ENCODE data around the gene TAS2R40.

The TAS2R40 gene

DNA sequence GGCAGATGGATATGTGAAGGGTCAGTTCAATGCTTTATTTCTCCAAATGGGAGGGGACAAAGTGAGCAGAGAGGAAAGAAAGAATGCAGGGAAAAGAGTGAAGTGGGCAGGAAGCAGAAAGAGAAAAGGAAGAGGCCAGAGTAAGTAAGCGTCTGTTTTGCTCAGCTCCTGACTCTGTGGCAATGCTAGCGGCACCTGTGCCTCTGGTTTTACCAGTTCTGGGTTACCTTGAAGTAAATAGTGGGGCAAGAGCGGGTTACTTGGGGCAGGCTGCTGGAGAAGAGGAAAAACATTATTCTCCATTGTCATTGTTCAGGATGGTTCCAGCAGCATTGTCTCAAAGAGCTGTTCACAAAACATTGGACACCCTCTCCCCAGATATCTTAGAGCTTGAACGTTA is 1.9 kb downstream of the TAS2R40 start:
- DNase-seq (ENCODE audit: low spot score): no peak

DNA sequence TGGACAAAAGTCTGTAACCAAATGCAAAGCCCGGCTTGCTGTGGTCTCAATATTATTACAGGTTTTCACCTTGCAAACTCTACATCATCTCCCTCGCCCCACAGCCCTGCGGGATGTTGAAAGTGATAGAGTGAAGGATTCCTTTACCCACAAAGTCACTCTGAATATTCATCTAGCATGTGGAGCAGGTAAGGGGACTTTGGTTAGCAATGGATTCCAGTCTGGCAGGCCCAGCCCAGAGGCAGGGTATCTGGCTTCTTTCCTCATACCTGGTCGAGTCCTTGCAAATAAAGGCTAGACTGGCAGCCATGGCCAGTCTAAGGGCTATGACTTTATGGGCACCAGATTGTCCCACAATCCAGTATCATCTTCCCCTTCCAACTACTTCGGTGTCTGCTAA is 3.2 kb downstream of the TAS2R40 start:
- DNase-seq (ENCODE audit: low spot score): no peak

DNA sequence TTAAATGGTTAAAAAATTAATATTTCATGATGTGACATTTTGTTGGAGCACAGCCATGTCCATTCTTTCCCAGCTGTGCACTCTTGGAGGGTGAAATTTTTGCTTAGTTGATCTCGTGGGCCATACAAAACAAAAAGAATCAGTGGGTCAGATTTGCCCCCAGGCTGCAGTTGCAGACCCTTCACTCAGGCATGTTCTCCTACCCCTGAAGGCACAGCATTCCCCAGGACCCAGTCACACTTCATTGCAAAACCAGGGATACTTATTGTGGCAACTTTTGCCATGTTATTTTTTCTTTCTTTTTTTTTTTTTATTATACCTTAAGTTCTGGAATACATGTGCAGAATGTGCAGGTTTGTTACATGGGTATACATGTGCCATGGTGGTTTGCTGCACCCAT is 6.0 kb downstream of the TAS2R40 start:
- no peak for DNase-seq (ENCODE audit: low spot score)

DNA sequence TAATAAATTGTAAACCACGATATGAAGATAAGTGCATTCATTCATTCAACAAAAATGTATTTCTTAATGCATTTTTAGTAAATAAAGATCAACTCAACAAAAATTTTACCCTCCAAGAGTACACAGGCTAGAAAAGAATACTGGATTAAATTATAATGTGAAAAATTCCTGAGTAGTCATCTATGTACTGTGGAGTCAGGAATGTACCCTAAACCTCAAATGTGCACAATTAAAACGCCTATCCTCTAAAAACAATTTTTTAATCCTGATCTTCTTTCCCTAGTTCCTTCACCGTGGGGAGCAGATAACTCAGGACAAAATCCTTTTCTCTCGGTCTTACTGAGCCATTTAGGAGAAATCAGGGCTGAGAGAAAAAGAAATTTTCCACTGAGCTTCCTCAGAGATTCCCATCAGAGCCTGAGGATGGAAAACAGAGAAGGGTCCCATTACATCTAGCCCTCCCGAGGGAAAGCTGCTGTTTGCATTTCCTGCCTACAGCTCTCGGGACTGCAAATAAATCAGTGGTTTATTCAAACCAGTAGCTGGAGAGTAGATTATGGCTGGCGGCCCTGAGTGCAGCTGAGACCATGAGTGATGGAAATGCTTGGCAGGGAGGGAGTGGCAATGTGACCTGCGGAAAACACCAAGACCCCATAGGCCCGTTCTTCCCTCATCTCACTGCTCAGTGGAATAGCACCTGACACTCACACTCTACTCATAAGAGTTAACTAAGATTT is 7.4 kb downstream of the TAS2R40 start:
- no peak for DNase-seq (ENCODE audit: low spot score)

DNA sequence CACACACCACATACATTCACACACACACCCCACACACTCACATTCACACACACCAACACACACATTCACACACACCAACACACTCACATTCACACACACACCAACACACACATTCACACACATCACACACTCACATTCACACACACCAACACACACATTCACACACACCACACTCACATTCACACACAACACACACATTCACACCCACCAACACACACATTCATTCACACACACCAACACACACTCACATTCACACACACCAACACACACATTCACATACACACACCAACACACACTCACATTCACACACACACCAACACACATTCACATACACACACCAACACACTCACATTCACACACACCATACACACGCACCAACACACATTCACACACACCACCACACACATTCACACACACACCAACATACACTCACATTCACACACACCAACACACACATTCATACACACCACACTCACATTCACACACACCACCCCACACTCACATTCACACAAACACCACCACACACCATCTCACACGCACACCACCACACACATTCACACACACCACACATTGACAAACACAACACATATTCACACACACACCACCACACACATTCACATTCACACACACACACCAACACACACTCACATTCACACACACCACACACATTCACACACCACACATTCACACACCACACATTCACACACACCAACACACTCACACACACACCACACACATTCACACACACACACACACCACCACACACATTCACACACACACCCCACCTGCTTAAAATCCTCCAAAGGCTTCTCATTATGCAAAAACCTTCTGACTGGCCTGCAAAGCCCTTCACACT is 9.0 kb downstream of the TAS2R40 start:
- no peak for DNase-seq (ENCODE audit: low spot score)

DNA sequence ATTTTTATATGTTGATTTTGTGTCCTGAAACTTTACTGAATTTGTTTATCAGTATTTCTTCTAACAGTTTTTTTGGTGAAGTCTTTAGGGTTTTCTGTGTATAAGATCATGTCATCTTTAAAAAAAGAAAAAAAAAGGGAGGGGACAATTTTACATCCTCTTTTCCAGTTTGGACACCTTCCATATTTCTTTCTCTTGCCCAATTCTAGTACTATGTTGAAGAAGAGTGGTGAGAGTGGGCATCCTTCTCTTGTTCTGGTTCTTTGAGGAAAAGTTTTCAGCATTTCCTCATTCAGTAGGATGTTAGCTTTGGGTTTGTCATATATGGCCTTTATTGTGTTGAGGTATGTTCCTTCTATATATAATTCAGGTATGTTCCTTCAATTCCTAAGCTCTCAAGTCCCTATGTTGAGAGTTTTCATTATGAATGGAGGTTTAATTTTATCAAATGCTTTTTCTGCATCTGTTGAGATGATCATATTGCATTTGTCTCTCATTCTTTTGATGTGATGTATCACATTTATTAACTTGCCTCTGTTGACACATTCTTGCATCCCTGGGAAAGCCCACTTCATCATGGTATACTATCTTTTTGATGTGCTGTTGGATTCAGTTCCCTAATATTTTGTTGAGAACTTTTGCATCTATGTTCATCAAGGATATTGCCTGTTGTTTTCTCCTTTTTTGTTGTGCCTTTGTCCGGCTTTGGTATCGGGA is 12.1 kb downstream of the TAS2R40 start:
- no peak for DNase-seq (ENCODE audit: low spot score)

DNA sequence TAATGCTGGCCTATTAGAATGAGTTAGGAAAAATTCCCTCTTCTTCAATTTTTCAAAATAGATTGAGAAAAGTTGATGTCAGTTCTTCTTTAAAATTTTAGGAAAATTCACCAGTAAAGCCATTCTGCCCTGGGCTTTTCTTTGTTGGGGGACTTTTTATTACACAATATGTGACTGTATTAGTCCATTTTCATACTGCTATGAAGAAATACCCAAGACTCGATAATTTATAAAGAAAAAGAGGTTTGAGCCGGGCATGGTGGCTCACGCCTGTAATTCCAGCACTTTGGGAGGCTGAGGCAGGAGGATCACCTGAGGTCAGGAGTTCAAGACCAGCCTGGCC is 12.7 kb downstream of the TAS2R40 start:
- DNase-seq (ENCODE audit: low spot score): no peak

DNA sequence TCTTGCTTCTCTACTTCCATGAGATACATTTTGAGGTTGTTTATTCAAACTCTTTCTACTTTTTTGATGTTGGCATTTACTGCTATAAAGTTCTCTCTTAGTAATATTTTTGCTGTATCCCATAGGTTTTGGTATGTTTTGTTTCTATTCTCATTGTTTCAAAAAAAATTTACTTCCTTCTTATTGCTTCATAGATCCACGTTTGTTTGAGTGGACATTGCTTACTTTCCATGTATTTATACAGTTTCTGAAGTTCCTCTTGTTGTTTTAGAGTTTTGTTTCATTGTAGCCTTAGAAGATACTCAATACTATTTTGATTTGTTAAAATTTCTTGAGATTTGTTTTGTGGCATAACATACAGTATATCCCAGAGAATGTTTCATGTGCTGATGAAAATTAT is 13.7 kb downstream of the TAS2R40 start:
- no peak for DNase-seq (ENCODE audit: low spot score)

DNA sequence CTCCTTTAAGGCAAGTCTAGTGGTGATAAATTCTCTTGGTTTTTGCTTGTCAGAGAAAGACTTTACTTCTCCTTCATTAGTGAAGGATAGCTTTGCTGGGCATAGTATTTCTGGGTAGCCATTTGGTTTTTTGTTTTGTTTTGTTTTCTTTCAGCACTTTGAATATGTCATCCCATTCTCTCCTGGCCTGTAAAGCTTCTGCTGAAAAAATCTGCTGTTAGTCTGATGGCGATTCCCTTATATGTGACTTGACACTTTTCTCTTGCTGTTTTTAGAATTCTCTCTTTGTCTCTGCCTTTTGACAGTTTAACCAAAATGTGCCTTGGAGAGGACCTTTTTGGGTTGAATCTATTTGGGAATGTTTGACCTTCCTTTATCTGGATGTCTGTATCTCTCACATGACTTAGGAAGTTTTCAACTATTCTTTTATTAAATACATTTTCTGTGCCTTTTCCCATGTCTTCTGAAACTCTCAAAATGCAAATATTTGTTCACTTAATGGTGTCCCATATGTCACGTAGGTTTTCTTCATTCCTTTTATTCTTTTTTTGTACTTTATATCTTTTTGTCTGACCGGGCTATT is 14.7 kb downstream of the TAS2R40 start:
- DNase-seq (ENCODE audit: low spot score): no peak

DNA sequence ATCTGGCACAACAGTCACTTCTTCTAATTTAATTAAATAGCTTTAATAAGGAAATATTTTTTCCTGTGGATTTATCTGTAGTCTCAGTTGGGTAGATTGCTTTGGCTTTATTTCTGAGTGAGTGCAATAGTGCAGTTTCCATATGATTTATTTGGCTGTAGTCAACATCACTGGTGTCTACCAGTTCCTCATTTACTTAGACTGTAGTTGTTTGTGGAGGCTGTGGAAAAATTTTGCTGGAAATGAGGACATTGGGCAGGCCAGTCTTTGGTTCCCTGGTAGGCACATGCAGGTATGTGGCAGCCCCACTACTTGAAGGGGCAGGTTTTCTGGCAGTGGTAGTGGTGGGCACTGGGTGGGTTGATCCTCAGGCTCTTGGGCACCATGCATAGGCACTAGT is 15.5 kb downstream of the TAS2R40 start:
- no peak for DNase-seq (ENCODE audit: low spot score)

DNA sequence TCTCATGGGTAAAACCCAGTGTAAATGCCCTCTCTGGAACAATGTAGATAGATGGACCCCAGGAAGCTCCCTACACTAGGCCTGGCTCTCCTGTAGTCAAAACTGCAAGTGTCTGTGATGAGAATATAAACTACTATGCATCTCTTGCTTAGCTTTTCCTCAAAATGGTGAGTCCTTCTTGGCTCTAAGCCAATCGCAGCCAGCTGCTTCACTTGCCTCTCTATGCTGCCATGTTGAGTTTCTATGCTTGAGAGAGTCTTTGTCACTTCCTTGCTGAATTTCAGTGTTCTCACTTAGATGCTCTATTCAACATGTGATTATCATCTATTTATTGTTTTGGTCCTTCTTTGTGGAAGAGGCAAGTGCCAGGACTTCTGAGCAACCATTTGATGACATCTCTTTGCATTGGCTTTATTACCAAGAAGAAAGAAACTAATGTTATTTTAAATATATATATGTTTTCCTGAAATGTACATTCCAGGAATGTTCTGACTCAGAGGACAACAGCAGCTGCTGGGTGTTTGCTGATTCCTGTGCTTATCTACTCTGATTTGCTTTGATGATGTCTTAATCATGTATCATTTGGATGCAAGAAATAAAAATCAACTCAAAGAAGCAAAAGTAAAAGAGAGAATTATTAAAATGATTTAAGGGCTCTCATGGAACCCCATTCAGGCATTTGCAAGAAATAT is 16.6 kb downstream of the TAS2R40 start:
- no peak for DNase-seq (ENCODE audit: low spot score)

DNA sequence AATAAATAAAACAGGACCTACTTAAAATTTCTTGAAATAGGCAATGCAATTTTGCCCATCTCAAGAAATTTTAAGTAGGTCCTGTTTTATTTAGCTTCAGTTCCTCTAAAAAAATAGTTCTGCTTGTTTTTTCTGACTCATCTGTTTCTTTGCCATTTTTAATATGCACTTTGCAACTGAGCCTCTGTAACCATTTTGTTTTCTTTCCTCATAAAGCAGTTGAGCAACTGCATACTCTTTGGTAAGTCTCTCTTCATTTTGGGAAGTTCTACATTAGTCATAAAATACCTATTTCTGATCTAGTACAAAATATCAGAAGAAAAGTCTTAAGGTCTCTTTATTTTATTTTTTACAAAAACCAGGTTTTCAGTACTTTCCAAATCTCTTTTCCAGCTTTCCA is 18.0 kb downstream of the TAS2R40 start:
- DNase-seq (ENCODE audit: low spot score): no peak

DNA sequence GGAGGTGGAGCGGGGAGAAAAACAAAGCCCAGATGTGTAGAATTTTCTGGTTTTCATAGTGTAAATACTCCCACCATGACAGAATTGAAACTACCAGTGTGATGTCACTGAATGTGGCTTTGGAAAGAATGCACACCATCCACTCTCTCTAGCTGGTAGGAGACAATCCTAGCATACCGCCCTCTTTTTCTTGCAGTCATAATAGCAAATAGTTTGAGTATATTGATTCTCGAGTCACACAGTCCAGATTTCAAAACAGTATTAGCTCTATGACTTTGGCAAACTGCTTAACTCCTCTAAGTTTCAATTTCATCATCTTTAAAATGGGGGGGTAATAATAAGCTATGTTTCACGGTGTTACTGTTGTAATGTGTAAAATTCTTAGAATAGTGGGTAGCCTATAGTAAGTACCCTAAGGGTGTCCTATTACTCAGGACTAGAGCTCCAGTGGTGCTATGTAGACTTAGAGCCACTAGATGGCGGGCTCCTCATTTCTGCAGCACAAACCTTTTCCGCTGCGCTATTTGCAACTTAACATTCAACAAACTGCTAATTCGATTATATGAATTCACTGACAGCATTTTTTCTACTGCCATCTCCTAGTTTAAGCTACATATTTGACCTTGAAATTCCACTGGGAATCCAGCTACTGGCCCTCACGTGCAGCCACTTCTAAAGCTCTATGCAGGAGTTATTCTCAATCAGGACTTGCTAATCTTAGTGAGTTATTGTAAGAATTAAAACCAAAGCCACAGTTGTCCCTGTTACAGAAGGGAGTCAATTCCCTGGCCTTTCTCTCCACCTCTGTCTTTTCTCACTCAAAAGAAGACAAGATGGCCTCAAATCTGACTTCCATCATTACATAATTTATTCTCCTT is 18.7 kb downstream of the TAS2R40 start:
- peak; percentile 79 for DNase-seq (ENCODE audit: low spot score)

DNA sequence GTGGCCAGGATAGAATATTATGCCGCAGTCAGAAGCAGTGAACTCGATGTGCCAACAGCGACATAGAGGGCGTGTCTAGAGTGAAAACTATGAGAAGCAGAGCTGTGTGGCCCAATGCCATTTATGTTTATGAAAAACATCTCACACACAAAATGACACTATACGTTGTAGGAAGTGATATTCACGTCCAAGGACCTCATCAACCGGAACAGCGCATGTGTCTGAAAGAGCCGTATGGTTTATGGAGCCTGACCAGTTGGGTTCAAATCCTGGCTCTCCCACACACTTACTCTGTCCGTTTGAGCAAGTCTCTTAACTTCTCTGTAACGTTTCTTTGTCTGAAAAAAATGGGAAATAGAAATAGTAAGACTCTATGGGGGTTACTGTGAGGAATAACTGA is 20.5 kb downstream of the TAS2R40 start:
- DNase-seq (ENCODE audit: low spot score): no peak

DNA sequence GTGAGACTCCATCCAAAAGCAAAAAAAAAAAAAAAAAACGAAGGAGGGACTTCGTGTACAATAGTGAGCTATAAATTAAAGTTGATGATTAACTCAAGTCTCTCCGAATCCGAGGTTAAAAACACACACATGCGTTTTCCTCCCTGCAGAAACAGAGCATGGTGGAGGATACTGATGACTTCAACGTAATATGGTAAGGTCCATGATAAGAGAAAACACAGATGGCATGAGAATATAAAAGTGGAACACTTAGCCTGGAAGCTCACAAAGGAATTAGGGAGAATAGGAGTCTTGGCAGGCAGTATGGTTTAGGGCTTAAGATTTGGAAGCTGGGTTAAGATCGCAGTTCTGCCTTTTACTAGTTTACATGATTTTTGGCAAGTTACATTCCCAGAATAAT is 21.3 kb downstream of the TAS2R40 start:
- DNase-seq (ENCODE audit: low spot score): no peak

DNA sequence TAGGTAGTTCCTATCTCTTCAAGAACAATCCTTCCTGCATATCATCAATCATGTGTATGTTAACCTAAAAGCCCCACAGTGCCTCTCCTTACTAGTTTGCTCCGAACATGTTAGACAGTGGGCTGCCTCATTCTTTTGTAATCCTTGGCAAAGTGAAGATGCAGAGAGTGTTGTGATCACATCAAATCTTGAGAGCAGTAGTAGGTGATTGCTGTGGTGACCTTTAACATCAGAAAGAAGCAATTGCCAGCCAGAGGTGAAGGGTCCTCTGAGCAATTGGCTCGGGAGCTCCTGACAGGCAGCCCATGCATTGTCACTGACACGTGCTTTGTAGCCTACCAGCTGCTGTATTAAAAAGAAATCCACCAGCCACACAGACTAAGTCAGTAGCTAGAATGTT is 21.8 kb downstream of the TAS2R40 start:
- no peak for DNase-seq (ENCODE audit: low spot score)

DNA sequence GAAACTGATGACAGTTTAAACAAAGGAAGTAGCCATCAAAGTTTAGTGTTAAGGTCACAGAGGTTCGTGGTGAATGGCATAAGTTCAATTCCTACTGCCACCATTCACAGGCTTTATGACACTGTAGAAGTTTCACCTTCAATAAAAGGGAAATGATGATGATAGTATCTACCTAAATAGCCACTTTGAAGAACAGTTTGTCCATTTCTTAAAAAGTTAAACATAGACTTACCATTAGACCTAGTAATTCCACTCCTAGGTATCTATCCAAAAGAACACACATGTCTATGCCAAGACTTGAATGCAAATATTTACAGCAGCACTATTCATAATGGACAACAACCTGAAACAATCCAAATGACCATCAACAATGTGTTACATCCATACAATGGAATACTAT is 22.5 kb downstream of the TAS2R40 start:
- DNase-seq (ENCODE audit: low spot score): no peak

DNA sequence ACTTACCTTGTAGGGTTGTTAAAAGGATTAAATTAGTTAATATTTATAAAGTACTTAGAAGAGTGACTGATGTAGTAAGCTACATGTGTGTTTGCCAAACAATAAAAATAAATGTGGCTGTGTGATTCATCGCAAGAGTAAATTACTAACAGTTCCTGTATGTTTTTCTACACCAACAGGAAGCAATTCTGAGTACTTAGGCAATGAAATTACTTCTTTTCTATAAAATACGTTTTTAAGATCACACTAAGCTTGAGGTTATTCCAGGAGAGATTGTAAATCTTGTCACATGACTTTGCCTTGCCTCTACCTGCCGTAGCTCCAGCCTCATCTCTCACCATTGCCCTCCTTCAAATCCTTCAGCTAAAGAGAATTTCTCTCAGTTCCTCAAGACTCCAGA is 23.3 kb downstream of the TAS2R40 start:
- DNase-seq (ENCODE audit: low spot score): no peak

DNA sequence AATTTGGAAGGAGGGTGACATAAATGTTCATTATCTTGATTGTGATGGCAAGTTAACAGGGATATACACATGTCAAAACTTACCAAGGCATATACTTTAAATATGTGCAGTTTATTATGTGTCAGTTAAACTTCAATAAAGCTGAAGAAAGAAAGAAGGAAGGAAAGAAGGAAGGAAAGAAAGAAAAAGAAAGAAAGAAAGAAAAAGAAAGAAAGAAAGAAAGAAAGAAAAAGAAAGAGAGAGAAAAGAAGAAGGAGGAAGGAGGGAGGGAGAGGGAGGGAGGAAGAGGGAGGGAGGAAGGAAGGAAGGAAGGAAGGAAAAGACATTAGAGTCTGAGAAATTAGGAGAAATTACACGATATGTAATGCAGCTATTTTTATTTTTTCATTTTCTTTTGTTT is 25.5 kb downstream of the TAS2R40 start:
- no peak for DNase-seq (ENCODE audit: low spot score)

DNA sequence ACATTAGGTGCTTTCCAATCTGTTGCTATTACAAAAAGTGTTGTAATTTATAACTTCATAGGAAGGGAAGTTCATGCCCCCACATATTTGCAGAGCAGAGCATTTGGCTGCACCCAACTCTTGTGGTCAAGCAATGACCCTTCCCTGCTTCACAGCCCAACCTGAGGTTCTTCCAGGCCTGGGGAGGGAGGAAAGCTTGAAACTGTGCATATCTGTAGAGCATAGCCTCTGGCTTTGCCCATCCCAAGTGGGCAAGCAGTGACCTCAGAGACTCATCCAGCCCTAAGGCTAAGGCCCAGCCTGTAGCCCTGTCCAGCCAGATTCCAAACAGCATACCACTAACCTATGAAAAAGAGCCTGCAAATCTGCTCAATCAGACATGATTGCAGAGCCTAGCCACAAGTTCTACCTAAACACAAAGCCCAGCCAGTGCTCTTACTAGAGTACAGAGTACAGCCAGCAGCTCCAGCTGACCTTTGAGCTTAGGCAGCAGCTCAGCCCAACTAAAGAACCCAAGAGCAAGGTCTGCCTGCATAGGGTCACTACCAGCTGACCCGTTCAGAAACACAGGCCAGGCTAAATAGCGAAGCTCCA is 27.0 kb downstream of the TAS2R40 start:
- DNase-seq (ENCODE audit: low spot score): no peak

DNA sequence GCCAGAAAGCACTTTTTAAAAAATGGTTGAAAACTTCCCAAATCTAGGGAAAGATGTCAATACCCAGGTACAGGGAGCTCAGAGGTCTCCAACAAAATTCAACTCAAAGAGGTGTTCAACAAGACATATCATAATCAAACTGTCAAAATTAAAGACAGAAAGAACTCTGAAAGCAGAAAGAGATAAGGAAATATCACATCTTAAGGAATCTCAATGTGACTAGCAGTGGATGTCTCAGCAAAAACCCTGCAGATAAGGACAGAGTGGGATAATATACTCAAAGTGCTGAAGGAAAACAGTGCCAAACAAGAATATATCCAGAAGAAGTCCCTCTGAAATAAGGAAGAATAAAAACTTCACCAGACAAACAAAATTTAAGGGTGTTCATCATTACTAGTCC is 28.4 kb downstream of the TAS2R40 start:
- DNase-seq (ENCODE audit: low spot score): no peak

Data from cerebellar cortex (tissue), 1 donor.